Myocyte (in vitro differentiated cells): ENCODE results near the gene CCHCR1. TPM values are rescaled to one million over a fixed set of nuclear protein-coding genes. Genes with fewer than 3 reads are reported as not detected.
"Not testable (repeated sequence)": the region's sequence is repeated elsewhere in the genome, so short reads cannot be mapped to it uniquely, and the experiment has no call there.

Experiments used
- DNase-seq: peaks from one replicate; pipeline ENCODE4 v3.0.0-alpha.2; 2012; ENCODE audit warnings: low read depth
- polyA plus RNA-seq: library from polyadenylated mRNA; unstranded; fragments of >200 nt; gene quantifications from one replicate; pipeline ENCODE4 v1.2.1, GENCODE V29; 2012; ENCODE audit warnings: missing spikeins
- total RNA-seq: library from RNA; depleted of rRNA; stranded (reverse); fragments of >200 nt; gene quantifications from 2 replicates; pipeline ENCODE4 v1.2.3, GENCODE V29; 2014

Gene CCHCR1, protein sequence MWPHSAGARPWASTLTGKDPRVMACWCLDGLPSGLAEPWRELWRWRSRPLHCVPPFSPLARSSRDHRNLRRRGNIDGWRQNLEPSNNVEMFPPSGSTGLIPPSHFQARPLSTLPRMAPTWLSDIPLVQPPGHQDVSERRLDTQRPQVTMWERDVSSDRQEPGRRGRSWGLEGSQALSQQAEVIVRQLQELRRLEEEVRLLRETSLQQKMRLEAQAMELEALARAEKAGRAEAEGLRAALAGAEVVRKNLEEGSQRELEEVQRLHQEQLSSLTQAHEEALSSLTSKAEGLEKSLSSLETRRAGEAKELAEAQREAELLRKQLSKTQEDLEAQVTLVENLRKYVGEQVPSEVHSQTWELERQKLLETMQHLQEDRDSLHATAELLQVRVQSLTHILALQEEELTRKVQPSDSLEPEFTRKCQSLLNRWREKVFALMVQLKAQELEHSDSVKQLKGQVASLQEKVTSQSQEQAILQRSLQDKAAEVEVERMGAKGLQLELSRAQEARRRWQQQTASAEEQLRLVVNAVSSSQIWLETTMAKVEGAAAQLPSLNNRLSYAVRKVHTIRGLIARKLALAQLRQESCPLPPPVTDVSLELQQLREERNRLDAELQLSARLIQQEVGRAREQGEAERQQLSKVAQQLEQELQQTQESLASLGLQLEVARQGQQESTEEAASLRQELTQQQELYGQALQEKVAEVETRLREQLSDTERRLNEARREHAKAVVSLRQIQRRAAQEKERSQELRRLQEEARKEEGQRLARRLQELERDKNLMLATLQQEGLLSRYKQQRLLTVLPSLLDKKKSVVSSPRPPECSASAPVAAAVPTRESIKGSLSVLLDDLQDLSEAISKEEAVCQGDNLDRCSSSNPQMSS
- total RNA-seq, result 11.9 and 19.8 TPM in 2 replicates
- 21.0 TPM for polyA plus RNA-seq

DNA sequence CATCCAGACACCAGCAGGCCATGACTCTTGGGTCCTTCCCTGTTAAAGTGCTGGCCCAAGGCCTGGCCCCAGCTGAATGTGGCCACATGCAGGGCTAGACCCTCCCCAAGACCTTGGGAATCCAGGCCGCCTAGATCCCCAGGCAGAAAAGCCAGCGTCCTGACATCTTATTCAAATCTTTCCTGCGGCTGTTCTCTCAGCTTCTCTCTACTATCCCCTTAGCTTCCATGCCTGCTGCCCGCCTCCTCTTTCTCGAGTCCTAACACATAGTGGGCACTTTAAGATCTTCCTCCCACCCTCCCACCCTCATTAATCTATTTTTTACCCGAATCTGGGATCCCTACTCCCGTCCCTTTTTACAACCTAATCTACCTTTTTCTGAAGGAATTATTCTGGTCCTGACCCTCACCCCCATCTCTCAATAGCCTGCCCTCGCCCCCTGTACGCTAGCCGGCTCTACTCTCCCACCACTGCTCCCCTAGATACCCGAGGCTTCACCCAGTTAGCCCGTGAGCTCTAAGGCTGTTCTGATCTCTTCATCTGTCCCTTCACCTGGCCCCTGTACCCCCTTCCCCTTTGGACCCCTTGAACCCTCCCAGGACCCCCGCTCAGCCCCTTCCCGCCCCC, at the start of gene CCHCR1:
CCHCR1 (minus strand) TSS at position 290 of the 627 bp plus-strand sequence; CDS start at position 88, 202 bp downstream.
- no peak for DNase-seq

DNA sequence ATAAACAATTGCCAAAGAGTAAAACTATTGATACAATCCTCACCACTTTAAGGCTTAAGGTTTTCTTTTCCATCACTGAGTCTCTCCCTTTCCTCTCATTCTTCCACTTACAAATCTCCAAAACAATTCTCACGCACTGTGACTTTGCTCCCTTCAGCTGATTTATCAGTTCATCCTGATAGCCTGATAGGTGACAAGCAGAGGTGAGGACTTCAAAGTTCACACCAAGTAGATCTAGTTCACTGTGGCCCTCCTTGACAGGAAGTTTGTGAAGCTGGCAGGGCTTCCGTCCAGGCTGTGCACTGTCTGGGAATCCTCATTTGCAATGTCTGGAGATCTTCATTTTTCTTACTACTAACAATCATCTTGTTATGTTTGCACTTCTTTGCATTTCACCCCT, 48.0 kb upstream of the CCHCR1 start:
- no peak for DNase-seq

DNA sequence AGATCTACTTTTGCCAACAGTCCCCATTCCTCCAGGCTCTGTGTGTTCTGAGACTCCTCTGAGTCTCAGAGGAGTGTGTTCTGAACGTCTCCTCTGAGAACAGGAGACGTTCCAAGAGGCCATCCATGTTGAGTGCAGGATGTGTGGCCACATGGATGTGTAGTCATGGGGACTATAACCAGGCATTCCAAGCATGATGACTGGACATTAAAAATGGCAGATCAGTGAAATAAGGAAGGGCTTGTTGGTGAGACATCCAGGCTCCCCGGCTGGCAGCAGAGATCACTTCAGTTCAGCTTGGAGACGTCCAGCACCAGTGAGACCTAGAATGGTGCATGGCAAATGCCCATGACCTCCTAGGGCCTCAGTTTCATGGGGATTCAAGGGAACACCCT, 47.1 kb upstream of the CCHCR1 start:
- no peak for DNase-seq

DNA sequence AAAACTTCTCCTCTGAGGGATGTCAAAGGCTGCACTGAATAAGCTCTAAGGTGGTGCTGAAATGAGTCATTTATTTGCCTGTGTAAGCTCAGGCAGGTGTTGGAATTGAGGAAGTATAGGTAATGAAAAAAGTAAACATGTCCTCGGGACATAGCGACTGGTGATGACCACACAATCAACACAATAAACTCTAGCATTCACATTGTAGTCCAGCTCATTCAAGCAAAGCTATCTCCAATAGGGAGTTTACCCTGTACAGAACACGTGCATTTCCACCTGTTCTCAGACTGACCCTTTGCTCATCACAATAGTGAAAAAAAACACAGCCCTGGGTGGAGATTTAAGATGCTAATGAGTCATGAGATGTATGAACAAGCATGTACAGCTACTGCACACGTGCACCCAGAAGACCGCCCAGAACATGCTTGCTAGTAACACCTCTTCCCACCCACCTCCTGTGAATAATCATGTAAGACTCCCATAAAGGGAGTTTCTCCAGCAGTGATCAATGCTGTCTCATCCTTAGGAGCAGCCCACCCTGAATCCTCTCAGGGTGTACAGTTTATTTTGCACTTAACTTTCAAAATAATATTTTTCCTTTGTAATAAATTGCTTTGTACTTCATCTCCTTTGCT, 45.9 kb upstream of the CCHCR1 start:
- peak; percentile 52 for DNase-seq

DNA sequence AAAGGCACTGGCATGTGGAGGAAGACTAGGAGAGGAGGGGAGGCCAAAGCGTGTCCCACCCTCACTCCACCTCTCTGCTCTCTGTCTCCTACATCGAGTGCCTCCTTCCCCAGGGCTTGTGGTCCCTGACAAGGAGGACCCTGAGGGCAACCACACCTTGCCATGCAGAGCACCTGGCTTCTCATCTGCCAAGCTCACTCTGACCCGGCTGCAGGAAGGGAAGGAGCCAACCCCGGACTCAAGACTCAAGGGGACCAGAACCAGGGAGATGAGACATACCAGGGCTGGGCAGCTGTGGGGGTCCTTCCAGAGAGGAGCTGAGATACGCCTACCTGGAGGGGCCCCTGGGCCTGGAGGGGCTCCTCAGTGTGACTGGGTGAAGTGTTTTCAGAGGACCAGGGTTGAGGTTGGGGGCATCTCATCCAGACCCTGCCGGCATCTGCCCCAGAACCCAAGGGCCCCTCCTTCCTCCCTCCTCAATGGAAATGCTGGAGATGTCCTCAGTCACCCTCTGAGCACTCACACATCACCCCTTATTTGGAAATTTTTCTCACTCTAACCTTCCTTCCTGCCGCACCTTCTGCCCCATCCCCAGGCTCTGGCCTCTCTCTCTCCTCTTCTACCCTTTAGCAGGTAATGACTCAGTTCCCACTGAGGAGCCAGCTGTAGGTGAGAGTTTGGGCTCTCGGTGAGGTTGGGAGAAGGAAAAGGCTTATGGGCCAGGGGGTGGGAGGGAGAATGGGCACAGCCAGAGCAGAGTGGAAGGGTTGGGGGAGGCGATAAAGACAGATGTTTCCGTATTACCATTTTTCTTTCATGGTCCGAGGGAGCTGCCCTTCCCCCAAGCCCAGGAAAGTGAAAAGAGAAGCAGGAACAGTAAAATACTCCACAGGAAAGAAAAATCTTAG, 44.9 kb upstream of the CCHCR1 start:
- no peak for DNase-seq

DNA sequence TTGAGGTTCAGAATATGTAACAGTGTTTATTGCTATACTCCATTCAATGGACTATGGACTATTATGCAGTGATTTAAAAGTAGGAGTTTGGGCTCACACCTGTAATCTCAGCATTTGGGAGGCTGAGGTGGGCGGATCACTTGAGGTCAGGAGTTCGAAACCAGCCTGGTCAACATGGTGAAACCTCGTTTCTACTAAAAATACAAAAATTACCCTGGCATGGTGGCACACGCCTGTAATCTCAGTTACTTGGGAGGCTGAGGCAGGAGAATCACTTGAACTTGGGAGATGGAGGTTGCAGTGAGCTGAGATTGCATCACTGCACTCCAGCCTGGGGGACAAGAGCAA, 41.5 kb upstream of the CCHCR1 start:
- not testable (repeated sequence) for DNase-seq

DNA sequence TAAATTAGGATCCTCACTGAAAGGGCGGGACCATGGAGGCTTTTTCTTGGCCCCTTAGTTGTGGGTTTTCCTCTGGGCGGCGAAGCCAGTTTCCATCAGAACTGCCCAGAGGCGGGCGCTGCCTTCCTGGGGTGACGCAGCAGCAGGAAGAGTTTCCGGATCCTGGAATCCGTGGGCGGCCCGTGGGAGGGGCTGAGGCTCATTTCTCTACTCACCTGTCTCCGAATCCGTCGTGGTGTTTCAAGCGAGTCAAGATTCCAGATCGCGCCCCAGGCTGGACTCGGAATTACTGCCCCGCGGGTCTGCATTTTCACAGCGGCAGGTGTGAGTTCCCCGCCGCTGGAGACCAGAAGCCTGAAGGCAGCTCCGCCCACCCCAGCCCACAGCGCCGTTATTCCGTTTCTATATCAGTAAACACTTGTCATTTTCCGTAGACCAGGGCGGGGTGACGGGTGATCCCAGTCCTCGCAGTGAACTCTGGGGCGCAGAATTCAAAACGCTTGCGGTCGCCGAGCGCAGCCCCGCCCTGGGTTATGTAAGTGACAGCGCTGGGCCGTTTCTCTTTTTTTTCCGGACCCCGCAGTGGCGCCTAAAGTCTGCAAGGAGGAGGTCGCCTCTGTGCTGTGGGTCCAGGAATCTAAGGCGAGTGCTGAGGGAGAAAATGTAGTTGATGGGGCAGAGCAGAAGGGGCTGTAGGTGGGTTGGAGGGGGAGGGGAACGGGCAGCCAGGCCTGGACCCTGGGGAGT, 40.1 kb upstream of the CCHCR1 start:
- peak; percentile 89 for DNase-seq

DNA sequence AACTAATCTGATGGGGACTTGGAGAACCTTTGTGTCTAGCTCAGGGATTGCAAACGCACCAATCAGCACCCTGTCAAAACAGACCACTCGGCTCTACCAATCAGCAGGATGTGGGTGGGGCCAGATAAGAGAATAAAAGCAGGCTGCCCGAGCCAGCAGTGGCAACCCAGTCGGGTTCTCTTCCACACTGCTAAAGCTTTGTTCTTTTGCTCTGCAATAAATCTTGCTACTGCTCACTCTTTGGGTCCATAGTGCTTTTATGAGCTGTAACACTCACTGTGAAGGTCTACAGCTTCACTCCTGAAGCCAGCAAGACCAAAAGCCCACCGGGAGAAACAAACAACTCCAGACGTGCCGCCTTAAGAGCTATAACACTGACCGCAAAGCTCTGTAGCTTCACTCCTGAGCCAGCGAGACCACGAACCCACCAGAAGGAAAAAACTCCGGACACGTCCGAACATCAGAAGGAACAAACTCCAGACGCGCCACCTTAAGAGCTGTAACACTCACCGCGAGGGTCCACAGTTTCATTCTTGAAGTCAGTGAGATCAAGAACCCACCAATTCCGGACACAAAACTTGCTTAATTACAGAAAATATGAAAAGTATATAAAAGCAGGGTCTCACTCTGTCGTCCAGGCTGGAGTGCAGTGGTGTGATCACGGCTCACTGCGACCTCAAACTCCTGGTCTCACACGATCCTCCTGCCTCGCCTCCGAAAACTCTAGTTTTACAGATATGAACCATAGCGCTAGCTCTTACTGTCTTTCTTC, 38.8 kb upstream of the CCHCR1 start:
- DNase-seq, result not testable (repeated sequence)

DNA sequence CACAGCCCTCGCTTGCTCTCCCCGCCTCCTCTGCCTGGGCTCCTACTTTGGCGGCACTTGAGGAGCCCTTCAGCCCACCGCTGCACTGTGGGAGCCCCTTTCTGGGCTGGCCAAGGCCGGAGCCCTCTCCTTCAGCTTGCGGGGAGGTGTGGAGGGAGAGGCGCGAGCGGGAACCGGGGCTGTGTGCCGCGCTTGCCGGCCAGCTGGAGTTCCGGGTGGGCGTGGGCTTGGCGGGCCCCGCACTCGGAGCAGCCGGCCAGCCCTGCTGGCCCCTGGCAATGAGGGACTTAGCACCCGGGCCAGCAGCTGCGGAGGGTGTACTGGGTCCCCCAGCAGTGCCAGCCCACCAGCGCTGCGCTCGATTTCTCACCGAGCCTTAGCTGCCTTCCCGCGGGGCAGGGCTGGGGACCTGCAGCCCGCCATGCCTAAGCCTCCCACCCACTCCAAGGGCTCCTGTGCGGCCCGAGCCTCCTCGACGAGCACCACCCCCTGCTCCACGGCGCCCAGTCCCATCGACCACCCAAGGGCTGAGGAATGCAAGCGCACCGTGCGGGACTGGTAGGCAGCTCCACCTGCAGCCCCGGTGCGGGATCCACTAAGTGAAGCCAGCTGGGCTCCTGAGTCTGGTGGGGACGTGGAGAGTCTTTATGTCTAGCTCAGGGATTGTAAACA, 37.8 kb upstream of the CCHCR1 start:
- DNase-seq, result not testable (repeated sequence)

DNA sequence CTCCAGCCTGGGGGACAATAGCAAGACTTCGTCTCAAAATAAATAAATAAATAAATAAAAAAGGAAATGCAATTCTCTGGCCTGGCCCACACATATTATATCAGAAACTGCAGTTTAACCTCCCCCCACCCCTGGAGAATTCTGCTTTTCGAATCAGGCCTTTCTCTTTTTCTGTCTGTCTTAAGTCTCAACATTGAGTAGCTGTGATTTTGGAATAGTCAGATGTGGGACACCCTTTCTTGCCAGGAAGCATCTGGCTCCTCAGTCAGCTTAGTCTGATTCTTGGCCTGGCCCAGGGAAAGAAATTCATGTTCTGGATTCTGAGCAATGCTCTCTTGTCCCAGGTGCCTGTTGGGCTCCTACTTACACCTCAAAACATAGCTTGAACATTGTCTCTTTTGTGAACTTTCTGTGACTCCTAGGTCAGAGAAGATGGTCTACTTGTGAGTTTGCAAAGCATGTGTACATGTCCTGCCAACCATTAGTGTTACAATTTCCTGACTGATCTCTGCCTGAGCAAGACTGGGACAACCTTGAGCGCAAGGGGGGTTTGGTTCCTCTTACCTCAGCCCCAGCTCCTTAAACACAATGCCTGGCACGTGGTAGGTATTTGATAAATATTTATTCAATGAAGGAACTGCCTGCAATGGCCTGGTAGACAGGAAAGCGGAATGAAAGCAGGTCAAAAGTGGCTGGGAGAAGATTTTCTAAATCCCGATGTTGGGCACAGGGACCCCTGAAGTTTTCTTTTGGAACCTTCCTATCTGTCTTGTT, 36.6 kb upstream of the CCHCR1 start:
- DNase-seq, result no peak

DNA sequence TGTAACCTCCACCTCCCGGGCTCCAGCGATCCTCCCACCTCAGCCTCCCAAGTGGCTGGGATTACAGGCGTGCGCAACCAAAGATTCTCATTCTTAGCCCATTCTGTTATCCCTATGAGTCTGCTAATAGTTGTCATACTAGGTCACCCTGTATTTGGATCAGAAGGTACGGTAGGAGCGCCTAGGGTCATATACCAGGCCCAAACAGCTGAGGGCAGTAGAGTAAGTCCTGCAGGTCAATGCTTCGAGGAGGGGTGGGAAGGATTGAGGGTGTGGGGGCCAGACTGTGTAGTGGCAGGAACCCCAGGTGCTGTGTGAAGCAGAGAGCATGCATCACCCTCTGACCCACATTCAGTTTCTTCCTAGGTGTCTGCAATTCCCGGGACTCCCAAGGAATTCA, 35.6 kb upstream of the CCHCR1 start:
- DNase-seq, result no peak

DNA sequence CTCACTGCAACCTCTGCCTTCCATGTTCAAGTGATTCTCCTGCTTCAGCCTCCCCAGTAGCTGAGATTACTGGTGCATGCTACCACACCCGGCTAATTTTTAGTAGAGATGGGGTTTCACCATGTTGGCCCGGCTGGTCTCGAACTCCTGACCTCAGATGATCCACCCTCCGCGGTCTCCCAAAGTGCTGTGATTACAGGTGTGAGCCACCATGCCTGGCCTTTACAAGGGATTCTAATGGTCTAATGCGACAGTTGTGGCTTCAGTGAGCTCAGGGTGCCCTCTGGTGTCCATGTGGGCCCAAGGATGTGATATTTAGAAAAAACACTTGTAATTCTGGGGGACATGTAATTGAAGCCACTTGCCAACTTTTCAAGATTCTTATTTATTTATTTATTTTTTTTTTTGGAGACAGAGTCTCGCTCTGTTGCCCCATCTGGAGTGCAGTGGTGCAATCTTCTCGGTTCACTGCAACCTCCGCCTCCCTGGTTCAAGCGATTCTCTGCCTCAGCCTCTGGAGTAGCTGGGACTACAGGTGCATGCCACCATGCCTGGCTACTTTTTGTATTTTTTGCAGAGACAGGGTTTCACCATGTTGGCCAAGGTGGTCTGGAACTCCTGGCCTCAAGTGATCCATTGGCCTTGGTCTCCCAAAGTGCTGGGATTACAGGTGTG, 35.0 kb upstream of the CCHCR1 start:
- peak; percentile 75 for DNase-seq

DNA sequence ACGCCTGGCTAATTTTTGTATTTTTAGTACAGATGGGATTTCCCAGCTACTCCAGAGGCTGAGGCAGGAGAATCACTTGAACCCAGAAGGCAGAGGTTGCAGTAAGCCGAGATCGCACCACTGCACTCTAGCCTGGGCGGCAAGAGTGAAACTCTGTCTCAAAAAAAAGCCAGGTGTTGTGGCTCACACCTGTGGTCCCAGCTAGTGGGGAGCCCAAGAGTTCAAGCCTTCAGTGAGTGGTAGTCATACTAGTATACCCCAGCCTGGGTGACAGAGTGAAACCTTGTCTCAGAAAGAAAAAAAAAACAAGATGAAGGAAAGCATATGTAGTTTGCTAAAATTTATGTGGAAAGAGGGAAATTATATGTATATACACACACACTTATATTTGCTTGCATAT, 32.9 kb upstream of the CCHCR1 start:
- no peak for DNase-seq

DNA sequence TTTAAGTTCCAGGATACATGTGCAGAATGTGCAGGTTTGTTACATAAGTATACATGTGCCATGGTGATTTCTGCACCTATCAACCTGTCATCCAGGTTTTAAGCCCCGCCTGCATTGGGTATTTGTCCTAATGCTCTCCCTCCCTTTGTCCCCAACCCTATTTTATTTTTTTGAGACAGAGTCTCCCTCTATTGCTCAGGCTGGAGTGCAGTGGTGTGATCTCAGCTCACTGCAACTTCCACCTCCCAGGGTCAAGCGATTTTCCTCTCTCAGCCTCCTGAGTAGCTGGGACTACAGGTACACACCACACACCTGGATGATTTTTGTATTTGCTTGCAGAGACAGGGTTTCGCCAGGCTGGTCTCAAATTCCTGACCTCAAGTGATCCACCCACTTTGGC, 31.6 kb upstream of the CCHCR1 start:
- DNase-seq, result not testable (repeated sequence)

DNA sequence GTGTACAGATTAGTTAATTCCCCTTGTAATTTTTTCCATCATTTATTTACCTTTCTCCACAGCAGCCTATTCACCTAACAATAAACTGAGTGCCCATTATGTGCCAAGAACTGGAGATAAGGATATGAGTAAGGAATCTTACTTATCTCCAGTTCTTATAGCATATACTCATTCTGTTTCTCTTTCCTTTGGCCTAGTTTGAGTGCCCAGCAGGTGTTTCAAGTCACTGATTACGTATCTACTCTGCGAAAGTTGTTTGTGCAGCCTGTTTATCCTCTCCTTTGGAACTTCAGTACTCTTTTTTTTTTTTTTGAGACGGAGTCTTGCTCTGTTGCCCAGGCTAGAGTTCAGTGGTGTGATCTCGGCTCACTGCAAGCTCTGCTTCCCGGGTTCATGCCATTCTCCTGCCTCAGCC, 30.2 kb upstream of the CCHCR1 start:
- no peak for DNase-seq

DNA sequence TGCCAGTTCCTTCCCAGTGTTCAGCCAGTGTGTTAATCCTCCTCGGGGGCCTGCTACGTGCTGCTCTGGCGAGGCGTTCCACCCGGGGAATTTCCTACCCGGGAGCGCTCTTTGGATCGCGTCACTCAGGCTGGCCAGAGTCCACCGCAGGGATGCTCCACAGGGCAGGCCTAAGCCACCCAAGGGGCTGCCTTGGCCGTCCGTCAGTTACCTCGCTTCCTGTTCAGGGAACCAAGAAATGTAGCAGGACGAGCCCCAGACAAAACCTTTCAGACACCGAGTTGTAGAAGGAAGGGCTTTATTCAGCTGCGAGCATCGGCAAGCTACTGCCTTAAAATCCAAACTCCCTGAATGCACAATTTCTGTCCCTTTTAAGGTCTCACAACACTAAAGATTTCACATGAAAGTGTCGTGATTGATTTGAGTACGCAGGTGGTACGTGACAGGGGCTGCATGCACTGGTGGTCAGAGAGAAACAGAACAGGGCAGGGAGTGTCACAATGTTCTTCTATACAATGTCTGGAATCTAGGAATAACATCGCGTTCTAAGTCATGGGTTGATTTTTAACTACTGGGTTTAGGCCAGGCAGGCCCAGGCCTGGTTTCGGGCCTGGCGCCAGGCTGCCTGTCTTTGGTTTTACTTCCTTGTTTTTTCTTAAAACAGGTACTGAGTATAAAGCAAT, 28.6 kb upstream of the CCHCR1 start:
- DNase-seq, result peak; percentile 87
